H9 (cell line): ENCODE data around the gene FAT1. TPM values are rescaled to one million over a fixed set of nuclear protein-coding genes. Genes with fewer than 3 reads are reported as not detected.

ENCODE experiments used
- DNase-seq: peaks from one replicate; pipeline ENCODE4 v3.0.0-alpha.2; 2017
- H2AFZ ChIP-seq: one replicate; pipeline ENCODE4 v1.6.1; 2013; ENCODE audit warnings: mild to moderate bottlenecking, low read length, control low read depth, moderate library complexity
- H2AK5ac ChIP-seq: 2 replicates; pipeline ENCODE4 v1.6.1; 2013; ENCODE audit warnings: low read length, control low read depth, mixed read lengths; ENCODE audit not compliant: insufficient read length
- H2BK120ac ChIP-seq: one replicate; pipeline ENCODE4 v1.6.1; 2013; ENCODE audit warnings: low read depth, mild to moderate bottlenecking, low read length, control low read depth, inconsistent platforms; ENCODE audit not compliant: poor library complexity, severe bottlenecking
- H2BK12ac ChIP-seq: 2 replicates; pipeline ENCODE4 v1.6.1; 2013; ENCODE audit warnings: low read length, control low read depth, mixed read lengths, low read depth; ENCODE audit not compliant: insufficient read length
- H2BK15ac ChIP-seq: 2 replicates; pipeline ENCODE4 v1.6.1; 2013; ENCODE audit warnings: low read depth, low read length, control low read depth
- H2BK20ac ChIP-seq: one replicate; pipeline ENCODE4 v1.6.1; 2013; ENCODE audit warnings: low read depth, mild to moderate bottlenecking, low read length, control low read depth, inconsistent platforms; ENCODE audit not compliant: poor library complexity, severe bottlenecking
- H2BK5ac ChIP-seq: 2 replicates; pipeline ENCODE4 v1.6.1; 2013; ENCODE audit warnings: low read length, control low read depth, mixed read lengths; ENCODE audit not compliant: insufficient read length
- H3K14ac ChIP-seq: 2 replicates; pipeline ENCODE4 v1.6.1; 2013; ENCODE audit warnings: low read length, control low read depth; ENCODE audit not compliant: insufficient read depth
- H3K18ac ChIP-seq: 2 replicates; pipeline ENCODE4 v1.6.1; 2013; ENCODE audit warnings: low read depth, mild to moderate bottlenecking, mixed read lengths, low read length, control low read depth; ENCODE audit not compliant: insufficient read length
- H3K23ac ChIP-seq: 2 replicates; pipeline ENCODE4 v1.6.1; 2013; ENCODE audit warnings: low read length, control low read depth, mixed read lengths, low read depth; ENCODE audit not compliant: insufficient read length
- H3K23me2 ChIP-seq: 2 replicates; pipeline ENCODE4 v1.6.1; 2013; ENCODE audit warnings: low read depth, mild to moderate bottlenecking, mixed read lengths, low read length, control low read depth; ENCODE audit not compliant: insufficient read length, poor library complexity, severe bottlenecking
- H3K27ac ChIP-seq: 2 replicates; pipeline ENCODE4 v1.5.1; 2013; ENCODE audit warnings: low read length, control low read depth, mixed read lengths, low read depth; ENCODE audit not compliant: insufficient read length
- H3K27me3 ChIP-seq: 2 replicates; pipeline ENCODE4 v1.6.1; 2013; ENCODE audit warnings: low read length, control low read depth, inconsistent platforms; ENCODE audit not compliant: insufficient read depth
- H3K4ac ChIP-seq: 2 replicates; pipeline ENCODE4 v1.6.1; 2013; ENCODE audit warnings: low read depth, mild to moderate bottlenecking, control low read depth, inconsistent platforms, low read length, moderate library complexity
- H3K4me1 ChIP-seq: 2 replicates; pipeline ENCODE4 v1.6.1; 2013; ENCODE audit warnings: low read length, control low read depth, inconsistent platforms; ENCODE audit not compliant: insufficient read depth
- H3K4me2 ChIP-seq: 2 replicates; pipeline ENCODE4 v1.6.1; 2013; ENCODE audit warnings: low read length, control low read depth, mixed read lengths; ENCODE audit not compliant: insufficient read length, insufficient read depth
- H3K56ac ChIP-seq: 2 replicates; pipeline ENCODE4 v1.6.1; 2013; ENCODE audit warnings: low read depth, mild to moderate bottlenecking, mixed read lengths, low read length, control low read depth; ENCODE audit not compliant: insufficient read length
- H3K79me1 ChIP-seq: 2 replicates; pipeline ENCODE4 v1.6.1; 2013; ENCODE audit warnings: low read depth, mild to moderate bottlenecking, moderate library complexity, low read length, control low read depth, inconsistent platforms; ENCODE audit not compliant: insufficient read depth, poor library complexity, severe bottlenecking
- H3K79me2 ChIP-seq: 2 replicates; pipeline ENCODE4 v1.6.1; 2013; ENCODE audit warnings: low read length, control low read depth, inconsistent platforms; ENCODE audit not compliant: insufficient read depth
- H3K9ac ChIP-seq: 2 replicates; pipeline ENCODE4 v1.6.1; 2013; ENCODE audit warnings: low read length, control low read depth, mixed read lengths; ENCODE audit not compliant: insufficient read length; ENCODE audit errors: extremely low read depth
- H3K9me3 ChIP-seq: one replicate; pipeline ENCODE4 v1.6.1; 2013; ENCODE audit warnings: low read depth, low read length, inconsistent platforms; ENCODE audit not compliant: control insufficient read depth
- H3T11ph ChIP-seq: one replicate; pipeline ENCODE4 v1.6.1; 2013; ENCODE audit warnings: mild to moderate bottlenecking, low read length, control low read depth, inconsistent platforms
- H4K20me1 ChIP-seq: one replicate; pipeline ENCODE4 v1.6.1; 2013; ENCODE audit not compliant: control insufficient read depth, insufficient read length, insufficient read depth
- H4K5ac ChIP-seq: 2 replicates; pipeline ENCODE4 v1.6.1; 2013; ENCODE audit warnings: low read depth, mild to moderate bottlenecking, mixed read lengths, low read length, control low read depth; ENCODE audit not compliant: insufficient read length
- H4K8ac ChIP-seq: replicated peaks from 2 replicates; pipeline ENCODE4 v1.6.1; 2013; ENCODE audit warnings: low read length, control low read depth, mixed read lengths, low read depth; ENCODE audit not compliant: insufficient read length
- H4K91ac ChIP-seq: 2 replicates; pipeline ENCODE4 v1.6.1; 2013; ENCODE audit warnings: low read depth, mild to moderate bottlenecking, moderate library complexity, mixed read lengths, low read length, control low read depth; ENCODE audit not compliant: insufficient read length
- H3K27ac Mint-ChIP-seq, 3 experiments: 2 replicates in 2 of 3; 3 replicates in 1 of 3; pipeline ENCODE4 v1.8.0; 2020 to 2021; ENCODE audit warnings: mixed read lengths in 3 of 3, mild to moderate bottlenecking in 1 of 3, moderate library complexity in 1 of 3
- H3K27me3 Mint-ChIP-seq: 2 replicates; pipeline ENCODE4 v1.8.0; 2021; ENCODE audit warnings: low read depth, mild to moderate bottlenecking, moderate library complexity, mixed read lengths
- H3K36me3 Mint-ChIP-seq, 3 experiments: 2 replicates in 2 of 3; 3 replicates in 1 of 3; pipeline ENCODE4 v1.8.0; 2020 to 2021; ENCODE audit warnings: low read depth in 3 of 3, mixed read lengths in 3 of 3; ENCODE audit not compliant: insufficient read depth in 1 of 3
- H3K4me1 Mint-ChIP-seq, 2 experiments: 2 replicates each; pipeline ENCODE4 v1.8.0; 2020; ENCODE audit warnings: mixed read lengths in 2 of 2
- H3K4me3 Mint-ChIP-seq, 2 experiments: 2 replicates in 1 of 2; 3 replicates in 1 of 2; pipeline ENCODE4 v1.8.0; 2020 to 2021; ENCODE audit warnings: mild to moderate bottlenecking in 2 of 2, mixed read lengths in 2 of 2, moderate library complexity in 1 of 2
- H3K9me3 Mint-ChIP-seq, 2 experiments: 2 replicates in 1 of 2; 3 replicates in 1 of 2; pipeline ENCODE4 v1.8.0; 2020; ENCODE audit warnings: mild to moderate bottlenecking in 2 of 2, mixed read lengths in 2 of 2, moderate library complexity in 1 of 2
- WGBS: extraction: QIAGEN DNeasy Blood & Tissue Kit; methylation state at CpG from one replicate; pipeline ENCODE4 v1.1.7; 2013; ENCODE audit warnings: missing lambda C conversion rate, low lambda C conversion rate, mixed read lengths; ENCODE audit not compliant: insufficient read length; ENCODE audit errors: extremely low coverage; 5-methylcytosine and 5-hydroxymethylcytosine counted together
- total RNA-seq: library from RNA; stranded (reverse); gene quantifications from 2 replicates; pipeline ENCODE4 v1.2.1, GENCODE V29; 2021
- TF ChIP-seq, protein P1 (sequence below): fragments of 200-600 bp; sonication (generic); conservative IDR thresholded peaks from 3 replicates; pipeline ENCODE4 v1.8.0; 2021; ENCODE audit warnings: antibody characterized with exemption, mild to moderate bottlenecking

FAT1 gene
- total RNA-seq, 1 experiment from 2014 or later, result 173 TPM

DNA sequence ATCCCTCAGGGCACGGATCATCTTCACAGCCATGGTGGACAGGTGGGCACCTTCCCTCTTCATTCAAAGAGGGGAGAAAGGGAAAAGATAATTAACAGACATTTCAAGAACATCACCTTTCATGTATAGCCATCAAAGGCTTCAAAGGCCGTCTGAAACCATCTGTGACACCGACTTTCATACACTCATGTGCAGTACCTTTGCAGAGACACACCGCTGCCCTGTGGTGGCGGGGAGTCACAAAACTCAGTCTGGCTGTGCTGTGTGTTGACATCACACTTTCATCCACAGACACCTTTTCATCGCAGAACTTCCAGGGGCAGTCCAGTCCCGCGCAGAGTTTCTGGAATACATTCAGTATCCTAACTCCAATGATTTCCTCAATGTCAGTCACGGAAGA is 120.7 kb downstream of the FAT1 start:
- no peaks in the 10 kb centered on the region for H3K9me3 Mint-ChIP-seq
- Histone ChIP-seq H3K4me2 (no peak overlapping the region), H3K79me2 (no peaks in the 10 kb centered on the region), H3K27ac (no peak overlapping the region), H3K27me3 (no peaks in the 10 kb centered on the region), H2BK12ac (no peak overlapping the region), H2BK15ac (no peak overlapping the region), H3K4ac (no peak overlapping the region), H3K56ac (no peak overlapping the region), H2BK120ac (no peak overlapping the region), H3K23ac (no peak overlapping the region), H2AFZ (no peak overlapping the region), H2BK20ac (no peak overlapping the region), H4K8ac (no peak overlapping the region), H3K23me2 (no peaks in the 10 kb centered on the region), H2BK5ac (no peak overlapping the region), H4K5ac (no peak overlapping the region), H4K91ac (no peak overlapping the region), H3T11ph (no peak overlapping the region), H3K79me1 (no peaks in the 10 kb centered on the region), H3K9me3 (no peaks in the 10 kb centered on the region), H3K18ac (no peak overlapping the region), H4K20me1 (no peaks in the 10 kb centered on the region), H2AK5ac (no peak overlapping the region), H3K14ac (no peak overlapping the region), H3K9ac (no peak overlapping the region), H3K4me1 (no peaks in the 10 kb centered on the region)
- DNase-seq, result no peak
- TF ChIP-seq, protein P1, sequence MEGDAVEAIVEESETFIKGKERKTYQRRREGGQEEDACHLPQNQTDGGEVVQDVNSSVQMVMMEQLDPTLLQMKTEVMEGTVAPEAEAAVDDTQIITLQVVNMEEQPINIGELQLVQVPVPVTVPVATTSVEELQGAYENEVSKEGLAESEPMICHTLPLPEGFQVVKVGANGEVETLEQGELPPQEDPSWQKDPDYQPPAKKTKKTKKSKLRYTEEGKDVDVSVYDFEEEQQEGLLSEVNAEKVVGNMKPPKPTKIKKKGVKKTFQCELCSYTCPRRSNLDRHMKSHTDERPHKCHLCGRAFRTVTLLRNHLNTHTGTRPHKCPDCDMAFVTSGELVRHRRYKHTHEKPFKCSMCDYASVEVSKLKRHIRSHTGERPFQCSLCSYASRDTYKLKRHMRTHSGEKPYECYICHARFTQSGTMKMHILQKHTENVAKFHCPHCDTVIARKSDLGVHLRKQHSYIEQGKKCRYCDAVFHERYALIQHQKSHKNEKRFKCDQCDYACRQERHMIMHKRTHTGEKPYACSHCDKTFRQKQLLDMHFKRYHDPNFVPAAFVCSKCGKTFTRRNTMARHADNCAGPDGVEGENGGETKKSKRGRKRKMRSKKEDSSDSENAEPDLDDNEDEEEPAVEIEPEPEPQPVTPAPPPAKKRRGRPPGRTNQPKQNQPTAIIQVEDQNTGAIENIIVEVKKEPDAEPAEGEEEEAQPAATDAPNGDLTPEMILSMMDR, result no peak
- H3K27me3 Mint-ChIP-seq, result no peaks in the 10 kb centered on the region
- WGBS, result no CpG with 5 or more reads among the region's 9 CpGs
- peaks cover 48 to 93% (median 93%) of the 10 kb centered on the region in 3 experiments; a peak in 6 of 7 replicates for H3K36me3 Mint-ChIP-seq
- no peak overlapping the region for H3K4me3 Mint-ChIP-seq
- no peak overlapping the region; a peak in 1 of 7 replicates for H3K27ac Mint-ChIP-seq
- H3K4me1 Mint-ChIP-seq, result no peaks in the 10 kb centered on the region; a peak in 1 of 4 replicates
